Breast epithelium (tissue), 4 donors: Measurements from ENCODE around the gene PRDM5. TPM values are rescaled to one million over a fixed set of nuclear protein-coding genes. Genes with fewer than 3 reads are reported as not detected.

Experiments used
- DNase-seq, 2 donors: peaks; one replicate each; pipeline ENCODE4 v3.0.0-alpha.2; 2019; ENCODE audit warnings: low spot score in 2 of 2
- H3K27ac ChIP-seq, 2 donors: fragments of 200-600 bp; sonication (generic) in 1 of 2; one replicate each; pipeline ENCODE4 v1.5.1; 2016 to 2019; ENCODE audit warnings: mild to moderate bottlenecking in 1 of 2
- H3K27me3 ChIP-seq, 2 donors: fragments of 200-600 bp; sonication (generic) in 1 of 2; one replicate each; pipeline versions ENCODE4 v1.5.1 to v1.6.0; 2017 to 2019; ENCODE audit warnings: control low read depth in 1 of 2, mild to moderate bottlenecking in 1 of 2
- H3K36me3 ChIP-seq: fragments of 200-600 bp; one replicate; pipeline ENCODE4 v1.5.1; 2019
- H3K4me1 ChIP-seq, 2 donors: fragments of 200-600 bp; sonication (generic); one replicate each; pipeline ENCODE4 v1.5.1; 2016 to 2019; ENCODE audit warnings: control low read depth in 1 of 2
- H3K4me3 ChIP-seq, 3 donors: fragments of 200-600 bp; sonication (generic); 1 replicate in 2 of 3; 2 replicates in 1 of 3; pipeline ENCODE4 v1.5.1; 2016 to 2019; ENCODE audit warnings: mild to moderate bottlenecking in 3 of 3, moderate library complexity in 2 of 3
- H3K9me3 ChIP-seq, 2 donors: fragments of 200-600 bp; sonication (generic) in 1 of 2; one replicate each; pipeline ENCODE4 v1.5.1; 2016 to 2019; ENCODE audit warnings: control low read depth in 1 of 2
- POLR2A ChIP-seq: fragments of 450-650 bp; IDR thresholded peaks from one replicate; pipeline ENCODE4 v1.6.1; 2016; ENCODE audit warnings: antibody characterized with exemption, mild to moderate bottlenecking, moderate library complexity
- POLR2AphosphoS5 ChIP-seq, 3 donors: sonication (generic); formaldehyde crosslinking; IDR thresholded peaks; one replicate each; pipeline ENCODE4 v1.6.1; 2017; ENCODE audit warnings: antibody characterized with exemption in 3 of 3
- intact Hi-C: fragments of 100-400 bp; cut with DNase I; formaldehyde crosslinking; loops from one replicate; pipeline ENCODE4 v1.15.1; 2023; ENCODE audit warnings: low total_unique reads
- total RNA-seq, 3 donors: library from RNA; depleted of rRNA; stranded (reverse); fragments of >200 nt; gene quantifications; one replicate each; pipeline ENCODE4 v1.1.0, GENCODE V29; 2016
- TF ChIP-seq, protein P1 (sequence below), 3 donors: fragments of 450-650 bp; IDR thresholded peaks; one replicate each; pipeline ENCODE4 v1.5.1; 2016 to 2017; ENCODE audit warnings: antibody characterized with exemption in 3 of 3, mild to moderate bottlenecking in 3 of 3, moderate library complexity in 3 of 3

The PRDM5 gene
- total RNA-seq, 3 donors from 2014 or later = 14.4 to 27.5 (median 24.9) TPM

DNA sequence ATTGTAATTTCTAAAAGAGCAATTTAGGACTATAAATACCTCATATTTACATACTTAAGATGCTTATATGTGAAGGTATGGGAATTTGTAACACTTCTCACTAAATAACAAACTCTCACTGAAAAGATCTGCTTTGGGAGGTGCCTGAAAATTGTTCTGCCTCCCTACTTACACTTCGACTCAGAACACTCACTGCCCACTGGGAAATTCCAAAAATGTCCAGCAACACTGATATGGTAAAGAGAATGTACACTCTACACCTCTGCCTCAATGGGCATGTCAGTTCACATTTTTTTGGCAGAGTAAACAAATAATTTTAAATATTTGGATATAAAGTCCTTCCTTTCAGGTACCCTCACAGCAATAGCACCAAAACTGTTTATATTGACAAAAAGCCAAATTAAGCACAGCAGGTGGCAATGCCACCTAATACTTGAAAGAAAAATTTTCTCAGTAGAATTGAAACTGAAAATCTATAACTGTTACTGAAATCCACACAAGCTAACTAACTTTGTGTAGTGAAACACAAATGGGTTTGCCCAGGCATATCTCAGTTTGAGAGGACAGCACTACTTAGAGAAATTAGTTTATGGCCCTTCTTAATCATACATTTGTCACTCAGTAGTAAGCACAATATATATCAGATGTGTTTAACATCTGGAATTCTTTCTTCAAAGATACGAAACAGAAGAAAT, 67.1 kb downstream of the PRDM5 start:
- no peak overlapping the region for H3K4me3 ChIP-seq
- no peak overlapping the region for H3K27ac ChIP-seq
- intact Hi-C loops = no loop called here
- no peaks in the 10 kb centered on the region for H3K27me3 ChIP-seq
- no peaks in the 10 kb centered on the region for H3K9me3 ChIP-seq
- TF ChIP-seq POLR2AphosphoS5 (IDR thresholded peaks at IDR 0.05) (no peak), POLR2A (no peak)
- TF ChIP-seq, protein P1, sequence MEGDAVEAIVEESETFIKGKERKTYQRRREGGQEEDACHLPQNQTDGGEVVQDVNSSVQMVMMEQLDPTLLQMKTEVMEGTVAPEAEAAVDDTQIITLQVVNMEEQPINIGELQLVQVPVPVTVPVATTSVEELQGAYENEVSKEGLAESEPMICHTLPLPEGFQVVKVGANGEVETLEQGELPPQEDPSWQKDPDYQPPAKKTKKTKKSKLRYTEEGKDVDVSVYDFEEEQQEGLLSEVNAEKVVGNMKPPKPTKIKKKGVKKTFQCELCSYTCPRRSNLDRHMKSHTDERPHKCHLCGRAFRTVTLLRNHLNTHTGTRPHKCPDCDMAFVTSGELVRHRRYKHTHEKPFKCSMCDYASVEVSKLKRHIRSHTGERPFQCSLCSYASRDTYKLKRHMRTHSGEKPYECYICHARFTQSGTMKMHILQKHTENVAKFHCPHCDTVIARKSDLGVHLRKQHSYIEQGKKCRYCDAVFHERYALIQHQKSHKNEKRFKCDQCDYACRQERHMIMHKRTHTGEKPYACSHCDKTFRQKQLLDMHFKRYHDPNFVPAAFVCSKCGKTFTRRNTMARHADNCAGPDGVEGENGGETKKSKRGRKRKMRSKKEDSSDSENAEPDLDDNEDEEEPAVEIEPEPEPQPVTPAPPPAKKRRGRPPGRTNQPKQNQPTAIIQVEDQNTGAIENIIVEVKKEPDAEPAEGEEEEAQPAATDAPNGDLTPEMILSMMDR (IDR thresholded peaks at IDR 0.05) = no peak
- DNase-seq = no peak
- no peaks in the 10 kb centered on the region for H3K36me3 ChIP-seq
- H3K4me1 ChIP-seq = no peaks in the 10 kb centered on the region

- TF ChIP-seq POLR2A (no peak), POLR2AphosphoS5 (IDR thresholded peaks at IDR 0.05) (no peak)
- TF ChIP-seq, protein P1 (IDR thresholded peaks at IDR 0.05) = no peak
- Histone ChIP-seq H3K4me3 (no peak overlapping the region), H3K4me1 (no peaks in the 10 kb centered on the region), H3K9me3 (no peaks in the 10 kb centered on the region), H3K36me3 (no peaks in the 10 kb centered on the region), H3K27ac (no peak overlapping the region), H3K27me3 (no peaks in the 10 kb centered on the region)
- intact Hi-C loops = no loop called here
- no peak for DNase-seq
Observed at GRCh38 chr4:120853161-120853935, 69.2 kb downstream of the PRDM5 start.

- H3K36me3 ChIP-seq = no peaks in the 10 kb centered on the region
- H3K9me3 ChIP-seq = no peaks in the 10 kb centered on the region
- DNase-seq = no peak
- TF ChIP-seq, protein P1 (IDR thresholded peaks at IDR 0.05) = no peak
- no peak for TF ChIP-seq POLR2AphosphoS5 (IDR thresholded peaks at IDR 0.05)
- H3K4me3 ChIP-seq = no peak overlapping the region
- H3K27me3 ChIP-seq = no peaks in the 10 kb centered on the region
- intact Hi-C loops = no loop called here
- H3K27ac ChIP-seq = no peak overlapping the region
- H3K4me1 ChIP-seq = no peaks in the 10 kb centered on the region
Observed at GRCh38 chr4:120850018-120850599, 72.4 kb downstream of the PRDM5 start.

- Histone ChIP-seq H3K9me3 (no peaks in the 10 kb centered on the region), H3K27me3 (no peaks in the 10 kb centered on the region), H3K4me3 (no peak overlapping the region), H3K36me3 (no peaks in the 10 kb centered on the region), H3K4me1 (no peaks in the 10 kb centered on the region), H3K27ac (no peak overlapping the region)
- no peak for DNase-seq
- intact Hi-C loops = no loop called here
- TF ChIP-seq POLR2AphosphoS5 (IDR thresholded peaks at IDR 0.05) (no peak), POLR2A (no peak)
- TF ChIP-seq, protein P1 (IDR thresholded peaks at IDR 0.05) = no peak
Observed at GRCh38 chr4:120847019-120847582, 75.4 kb downstream of the PRDM5 start.
